Stromal cell of bone marrow (primary cell): ENCODE data around the gene FRAT2.
A peak's percentile ranks its signal among the peaks of the same experiment; 100 is the strongest.

Source experiments
- DNase-seq: peaks from one replicate; pipeline ENCODE4 v3.0.0-alpha.2; 2012; ENCODE audit warnings: low read depth

Gene FRAT2, protein sequence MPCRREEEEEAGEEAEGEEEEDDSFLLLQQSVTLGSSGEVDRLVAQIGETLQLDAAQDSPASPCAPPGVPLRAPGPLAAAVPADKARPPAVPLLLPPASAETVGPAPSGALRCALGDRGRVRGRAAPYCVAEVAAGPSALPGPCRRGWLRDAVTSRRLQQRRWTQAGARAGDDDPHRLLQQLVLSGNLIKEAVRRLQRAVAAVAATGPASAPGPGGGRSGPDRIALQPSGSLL

DNA sequence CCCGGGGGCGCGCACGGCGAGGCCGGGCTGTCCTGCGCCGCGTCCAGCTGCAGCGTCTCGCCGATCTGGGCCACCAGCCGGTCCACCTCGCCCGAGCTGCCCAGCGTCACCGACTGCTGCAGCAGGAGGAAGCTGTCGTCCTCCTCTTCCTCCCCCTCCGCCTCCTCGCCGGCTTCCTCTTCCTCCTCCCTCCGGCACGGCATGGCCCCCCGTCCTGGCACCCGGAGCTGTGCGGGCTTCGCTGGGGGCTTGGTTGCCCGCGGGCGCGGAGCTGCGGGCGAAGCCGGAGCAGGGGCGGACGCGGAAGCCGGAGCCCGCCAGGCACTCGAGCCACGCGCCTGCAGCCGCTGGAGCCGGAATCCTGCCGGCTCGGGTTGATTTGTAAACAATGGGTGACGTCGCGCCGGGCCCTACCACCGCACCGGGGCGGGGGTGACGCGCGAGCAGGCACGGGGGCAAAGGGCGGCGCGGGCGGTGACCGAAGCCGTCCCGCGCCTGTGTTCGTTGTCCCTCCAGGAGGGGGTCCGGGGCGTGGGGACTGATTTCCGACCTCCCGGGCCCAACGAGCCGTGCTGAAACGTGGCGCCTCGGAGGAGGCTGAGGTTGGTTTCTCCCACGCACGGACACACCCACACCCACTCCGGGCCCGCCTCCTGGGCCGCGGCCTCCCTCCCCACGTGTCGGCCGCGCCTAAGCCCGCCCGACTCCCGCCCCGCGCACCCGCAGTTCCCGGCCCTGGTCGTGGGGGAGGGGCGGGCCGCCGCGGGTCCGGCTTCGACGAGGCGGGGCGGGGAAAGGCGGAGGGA is at the start of gene FRAT2:
FRAT2 (minus strand) TSS at position 360 of the 806 bp plus-strand sequence; CDS start at position 203, 157 bp downstream.
- DNase-seq, result peak; percentile 78

DNA sequence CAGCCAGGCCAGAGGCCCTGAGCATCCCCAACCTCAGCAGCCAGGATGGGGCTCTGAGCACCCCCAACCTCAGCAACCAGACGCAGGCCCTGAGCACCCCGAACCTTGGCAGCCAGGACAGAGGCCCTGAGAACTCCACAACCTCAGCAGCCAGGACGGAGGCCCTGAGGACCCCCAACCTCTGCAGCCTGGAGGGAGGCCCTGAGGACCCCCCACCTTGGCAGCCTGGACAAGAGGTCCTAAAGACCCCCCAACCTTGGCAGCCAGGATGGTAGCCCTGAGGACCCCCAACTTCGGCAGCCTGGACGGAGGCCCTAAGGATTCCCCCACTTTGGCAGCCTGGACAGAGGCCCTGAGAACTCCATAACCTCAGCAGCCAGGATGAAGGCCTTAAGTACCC is 49.6 kb upstream of the FRAT2 start:
- DNase-seq, result no peak

DNA sequence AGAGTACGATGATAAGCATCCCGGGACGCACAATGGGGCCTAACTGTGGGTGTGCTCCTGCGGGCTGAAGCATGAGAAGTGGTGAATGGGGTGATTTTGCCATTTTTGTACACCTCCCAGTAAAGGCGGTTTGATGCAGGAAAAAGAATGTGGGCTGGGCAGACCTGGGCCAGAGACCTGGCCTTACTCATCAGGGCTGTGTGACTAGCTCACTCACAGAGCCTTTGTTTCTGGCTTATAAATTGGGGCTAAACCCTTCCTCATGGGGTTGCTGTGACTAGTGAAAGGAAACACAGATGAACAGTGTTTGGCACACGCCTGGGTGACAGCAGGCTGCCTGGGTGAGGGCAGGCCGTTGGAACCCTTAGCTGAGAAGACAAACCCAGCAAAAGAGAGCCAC is 48.6 kb upstream of the FRAT2 start:
- DNase-seq, result no peak

DNA sequence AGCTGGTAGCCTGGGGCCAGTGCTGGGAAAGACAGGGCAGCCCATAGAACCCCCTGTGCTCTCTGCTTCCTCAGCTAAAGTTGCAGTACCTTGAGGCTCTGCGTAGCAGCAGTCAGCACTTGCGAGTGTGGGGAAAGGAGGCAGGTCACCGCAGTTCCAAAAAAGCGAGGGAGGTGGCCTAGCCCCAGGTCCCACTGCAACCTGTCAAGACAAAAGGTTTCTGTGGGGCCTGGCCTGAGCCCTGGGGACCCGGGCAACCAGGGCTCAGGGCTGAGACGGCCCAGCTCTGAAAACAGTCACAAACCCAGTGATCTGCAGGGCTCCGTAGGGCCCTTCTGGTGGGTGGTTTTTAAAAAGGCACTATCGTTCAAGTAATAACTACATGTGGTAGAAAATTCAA is 47.1 kb upstream of the FRAT2 start:
- no peak for DNase-seq

DNA sequence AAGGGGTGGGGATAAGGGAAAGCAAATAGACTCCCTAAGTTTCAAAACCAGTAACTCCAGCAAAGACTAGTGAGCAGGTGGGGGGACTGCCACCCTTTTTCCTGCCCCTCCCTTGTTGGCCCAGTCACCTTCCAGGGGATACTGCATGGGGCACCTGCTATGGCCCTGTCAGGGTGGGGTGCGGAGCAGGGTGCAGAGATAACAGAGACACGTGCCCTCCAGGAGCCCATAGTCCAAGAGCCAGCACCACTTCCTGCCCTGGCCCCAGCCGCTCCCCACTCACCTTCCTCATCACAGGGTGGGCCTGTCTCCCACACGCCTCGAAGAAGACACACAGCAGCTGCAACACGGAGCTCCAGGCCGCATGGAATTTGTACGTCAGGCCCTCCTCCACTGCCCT is 46.0 kb upstream of the FRAT2 start:
- no peak for DNase-seq

DNA sequence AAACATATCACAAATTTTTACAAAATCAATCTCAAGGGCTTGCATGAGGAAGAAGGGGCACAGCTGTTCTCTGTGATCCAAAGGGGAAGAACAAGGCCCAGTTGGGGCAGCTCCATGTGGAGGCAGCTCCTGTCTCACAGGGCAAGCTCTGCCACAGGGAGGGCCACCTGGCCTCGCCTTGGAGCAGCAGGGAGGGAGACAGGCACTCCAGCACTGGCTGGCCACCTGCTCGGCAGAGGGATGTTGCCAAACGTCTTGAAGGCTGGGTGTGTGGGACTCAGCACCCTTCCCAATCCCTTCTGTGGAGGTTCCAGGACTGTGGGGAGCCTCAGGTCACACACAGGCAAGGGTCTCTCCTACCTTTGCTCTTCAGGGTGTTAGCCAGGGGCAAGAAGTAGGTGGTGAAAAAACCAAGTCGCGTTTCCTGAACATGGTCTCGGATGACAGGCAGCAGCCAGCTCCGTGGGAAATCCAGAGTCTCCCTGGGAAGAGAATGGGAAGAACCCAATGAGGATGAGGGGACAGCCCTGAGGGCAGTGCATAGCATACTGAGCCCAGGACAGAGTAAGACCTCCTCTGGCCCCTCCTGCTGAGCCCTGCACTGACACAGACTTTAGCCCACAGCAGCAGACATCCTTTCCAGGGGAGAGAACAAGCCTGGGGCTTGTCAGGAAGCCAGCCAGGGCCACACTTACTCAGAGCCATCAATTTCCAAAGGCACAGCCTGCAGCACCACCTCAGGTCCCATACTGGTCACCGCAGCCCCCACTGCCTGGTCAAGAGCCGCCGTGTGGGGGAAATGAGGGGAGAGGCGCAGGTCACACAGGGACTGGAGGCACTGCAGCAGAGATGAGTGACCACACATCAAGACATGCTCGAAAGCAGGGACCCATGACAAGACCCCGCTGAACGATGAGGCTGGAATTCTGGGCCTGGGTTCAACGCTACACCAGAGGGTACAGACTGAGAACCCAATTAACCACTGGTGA is 44.7 kb upstream of the FRAT2 start:
- DNase-seq, result no peak

DNA sequence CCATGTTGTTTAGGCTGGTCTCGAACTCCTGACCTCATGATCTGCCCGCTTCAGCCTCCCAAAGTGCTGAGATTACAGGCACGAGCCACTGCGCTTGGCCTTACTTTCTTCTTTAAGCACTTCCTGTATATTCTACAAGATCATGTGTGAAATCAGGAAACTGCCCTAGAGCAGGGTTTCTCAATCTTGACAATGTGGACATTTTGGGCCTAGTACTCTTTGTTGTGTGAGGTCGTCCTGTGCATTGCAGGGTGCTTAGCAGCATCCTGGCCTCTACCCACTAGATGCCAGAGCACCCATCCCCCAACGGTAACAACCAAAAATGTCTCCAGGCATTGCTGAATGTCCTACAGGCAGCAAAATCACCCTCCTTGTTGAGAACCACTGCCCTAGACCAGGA is 41.9 kb upstream of the FRAT2 start:
- no peak for DNase-seq

DNA sequence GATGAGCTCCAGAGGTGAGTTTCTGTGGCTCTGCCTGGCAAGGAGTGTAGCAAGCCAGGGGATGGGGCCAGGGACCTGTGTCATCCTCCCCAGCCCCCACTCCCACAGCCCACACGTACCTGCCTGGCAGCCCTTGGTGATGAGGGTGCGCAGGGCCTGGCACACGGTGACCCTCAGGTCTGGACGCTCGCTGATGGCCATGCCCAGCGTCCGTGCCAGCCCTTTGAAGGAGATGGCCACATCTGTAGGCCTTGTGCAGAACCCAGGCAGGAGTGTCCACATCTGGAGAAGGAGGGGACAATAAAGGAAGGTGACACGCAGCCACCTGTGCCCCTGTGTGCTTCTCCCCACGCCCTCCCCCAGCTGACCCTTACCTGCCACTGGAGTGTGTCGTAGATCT is 38.9 kb upstream of the FRAT2 start:
- DNase-seq, result no peak

DNA sequence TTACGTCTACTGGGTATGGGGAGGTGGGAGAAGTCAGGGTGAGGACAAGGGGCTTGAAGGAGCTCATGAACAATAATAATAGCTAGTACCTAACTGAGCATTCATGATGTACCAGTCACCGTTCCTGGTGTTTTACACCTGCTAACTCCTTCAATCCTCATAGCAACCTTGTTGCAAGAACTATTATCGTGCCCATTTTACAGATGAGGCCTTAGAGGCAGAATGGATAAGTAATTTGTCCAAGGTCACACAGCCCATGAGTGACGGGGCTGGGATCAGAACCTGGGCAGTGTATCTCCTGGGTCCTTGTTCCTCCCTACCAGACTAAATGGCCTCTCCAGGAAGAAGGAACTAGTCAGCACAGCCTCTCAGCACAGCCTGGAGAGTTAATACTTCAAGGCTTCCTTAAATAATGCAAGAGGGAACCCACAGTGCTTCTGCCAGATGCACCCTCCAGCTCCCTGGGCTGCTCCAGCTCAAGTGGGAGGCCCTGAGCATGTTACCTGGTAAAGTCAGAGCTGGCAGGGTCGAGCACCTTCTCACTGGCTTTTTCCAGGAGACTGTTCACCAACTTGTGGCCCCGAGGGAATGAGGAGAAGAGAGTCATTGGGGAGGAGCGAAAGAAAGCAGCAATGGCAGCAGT is 37.8 kb upstream of the FRAT2 start:
- no peak for DNase-seq

DNA sequence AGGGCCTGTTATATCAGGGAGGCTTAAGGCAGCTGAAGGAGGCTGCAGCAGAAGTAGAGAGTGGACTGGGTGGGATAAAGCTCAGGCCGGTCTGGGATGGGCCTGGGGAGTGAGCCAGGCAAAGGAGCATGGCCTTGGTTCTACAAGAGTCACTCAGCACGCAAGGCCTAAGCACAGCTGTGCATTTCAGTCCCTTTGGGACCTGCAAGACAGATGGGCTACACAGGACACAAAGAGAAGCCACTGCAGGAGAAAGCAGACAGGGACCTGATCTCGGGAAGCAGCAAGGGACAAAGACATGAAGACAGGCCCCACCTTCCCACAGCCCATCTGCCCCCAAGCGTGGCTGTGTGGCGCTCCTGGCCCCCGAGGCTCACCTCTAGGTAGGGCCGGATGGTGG is 37.2 kb upstream of the FRAT2 start:
- no peak for DNase-seq

DNA sequence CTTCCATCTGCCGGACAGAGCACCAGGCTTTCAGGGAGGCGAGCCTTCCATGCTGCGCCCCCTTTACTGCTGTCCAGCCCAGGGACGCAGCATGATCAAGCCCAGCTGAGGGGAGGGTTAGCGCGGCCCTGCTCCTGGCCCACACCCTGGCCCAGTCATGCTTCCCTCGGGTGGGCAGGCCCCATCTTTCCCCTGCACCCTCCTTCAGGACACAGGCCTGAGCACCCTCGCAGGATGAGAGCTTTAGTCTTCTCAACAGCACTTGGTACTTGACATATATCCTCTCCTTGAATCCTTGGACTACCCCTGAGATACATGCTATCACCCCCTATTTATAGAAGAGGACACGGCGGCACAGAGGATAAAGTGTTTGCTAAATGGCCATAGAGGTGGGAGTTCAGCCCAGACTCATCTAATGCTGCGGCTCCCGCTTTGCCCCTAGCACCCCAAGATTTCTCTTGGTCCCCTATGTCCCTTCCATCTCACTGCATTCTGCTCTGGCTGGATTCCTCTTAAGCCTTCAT is 32.7 kb upstream of the FRAT2 start:
- no peak for DNase-seq

DNA sequence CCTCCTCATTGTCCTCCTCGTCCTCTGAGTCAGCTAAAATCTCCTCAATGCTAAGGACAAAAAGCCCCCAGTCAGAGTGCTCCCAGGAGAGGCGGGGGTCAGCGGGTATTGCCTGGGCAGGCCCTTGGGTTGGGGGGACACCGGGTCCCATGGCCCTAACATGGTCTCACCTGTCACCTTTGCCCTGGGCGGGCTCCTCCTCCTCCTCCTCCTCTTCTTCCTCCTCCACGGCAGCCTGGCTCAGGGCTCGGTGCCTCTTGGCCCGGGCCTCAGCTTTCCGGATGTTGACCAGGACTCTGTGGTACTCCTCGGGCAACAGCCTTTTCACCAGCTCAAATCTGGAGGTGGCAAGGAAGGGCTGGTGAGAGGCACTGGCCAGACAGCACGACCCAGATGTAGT is 32.0 kb upstream of the FRAT2 start:
- no peak for DNase-seq

DNA sequence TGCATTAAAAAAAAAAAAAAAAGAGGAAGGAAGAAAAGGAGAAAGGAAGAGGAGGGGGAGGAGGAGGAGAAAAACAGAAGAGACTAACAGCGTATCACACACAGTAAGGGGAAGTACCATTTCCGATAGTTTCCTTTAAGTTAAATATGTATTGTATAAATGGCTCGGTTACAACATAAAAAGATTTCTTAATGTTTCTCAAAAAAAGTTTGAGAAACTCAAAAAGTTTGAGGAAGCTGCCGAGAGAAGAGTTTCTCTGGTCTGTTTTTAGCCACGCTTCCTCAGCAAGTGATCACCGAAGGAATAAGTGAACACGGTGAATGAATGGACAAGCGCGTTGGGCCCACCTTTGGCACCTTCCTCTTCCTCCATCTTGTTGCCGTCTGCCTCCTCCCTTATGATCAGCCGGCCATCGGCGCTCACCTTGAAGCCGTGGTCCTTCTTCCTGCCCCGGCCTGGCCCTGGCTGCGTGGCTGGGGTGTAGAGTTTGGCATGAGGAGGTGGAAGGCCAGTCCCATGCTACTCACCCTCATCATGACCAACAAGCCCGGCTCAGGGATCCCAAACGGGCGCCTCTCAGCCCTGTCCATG is 31.3 kb upstream of the FRAT2 start:
- no peak for DNase-seq

DNA sequence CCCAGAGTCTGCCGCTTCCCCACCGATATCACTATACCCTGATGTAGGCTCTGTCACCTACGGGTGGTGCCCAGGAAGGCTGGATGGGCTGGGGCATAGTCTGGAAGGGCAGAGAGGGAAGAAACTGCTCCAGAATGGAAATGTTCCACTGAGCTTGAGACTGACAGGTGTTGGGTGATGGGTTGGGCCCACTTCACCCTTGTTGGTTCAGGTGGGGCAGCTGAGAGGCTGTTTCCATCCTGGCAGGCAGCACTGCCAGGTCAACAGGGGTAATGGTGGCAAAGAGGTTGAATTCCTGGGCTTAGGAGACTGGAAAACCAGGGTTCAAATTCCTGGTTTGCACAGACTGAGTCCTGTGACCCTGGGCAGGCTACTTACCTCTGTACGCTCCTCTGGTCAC is 28.5 kb upstream of the FRAT2 start:
- no peak for DNase-seq

DNA sequence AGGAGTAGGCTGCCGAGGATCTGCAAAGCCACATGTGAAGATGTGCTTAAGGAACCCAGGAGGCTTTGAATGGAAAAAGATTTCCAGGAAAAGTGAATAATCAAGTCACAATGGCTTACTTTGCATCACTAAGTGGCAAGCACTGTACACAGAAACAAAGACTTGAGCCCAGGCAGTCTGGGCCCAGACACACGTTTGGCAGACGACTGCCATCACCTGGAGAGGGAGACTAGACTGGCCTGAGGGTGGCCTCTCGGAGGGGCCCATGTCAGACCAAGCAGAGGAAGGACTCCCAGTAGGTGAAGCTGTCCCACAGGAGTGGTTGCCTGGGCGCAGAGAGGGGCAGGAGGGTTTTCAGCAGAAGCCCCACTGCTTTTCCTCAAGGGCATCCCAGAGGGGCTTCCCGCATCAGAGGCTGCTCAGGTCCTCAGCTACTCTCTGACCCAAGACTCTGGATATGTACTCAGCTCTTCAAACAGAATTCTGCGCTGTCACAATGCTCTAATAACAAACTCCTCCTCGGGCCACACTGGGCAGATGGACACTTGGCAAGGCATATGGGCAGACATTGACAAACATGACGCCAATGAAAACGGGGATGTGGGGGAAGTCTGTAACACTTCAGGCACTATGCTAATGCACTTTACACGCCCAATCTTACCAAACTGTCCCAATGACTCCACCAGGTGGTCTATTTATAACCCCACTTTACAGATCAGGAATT is 27.9 kb upstream of the FRAT2 start:
- no peak for DNase-seq

DNA sequence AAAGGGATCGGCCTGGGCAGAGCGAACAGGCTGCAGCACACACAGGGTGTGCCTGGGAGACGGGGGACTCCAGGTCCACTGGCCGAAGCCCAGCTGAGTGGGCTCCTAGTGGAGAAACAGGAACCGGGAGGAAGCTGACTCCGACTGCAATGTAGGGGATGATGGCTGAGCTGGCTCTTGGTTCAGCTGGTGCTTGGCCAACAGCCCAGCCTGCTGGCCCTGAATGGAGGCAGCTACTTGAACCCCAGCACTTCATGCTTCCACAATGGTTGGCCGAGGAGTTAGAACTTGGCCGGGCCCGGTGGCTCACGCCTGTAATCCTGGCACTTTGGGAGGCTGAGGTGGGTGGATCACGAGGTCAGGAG is 27.0 kb upstream of the FRAT2 start:
- DNase-seq, result no peak

DNA sequence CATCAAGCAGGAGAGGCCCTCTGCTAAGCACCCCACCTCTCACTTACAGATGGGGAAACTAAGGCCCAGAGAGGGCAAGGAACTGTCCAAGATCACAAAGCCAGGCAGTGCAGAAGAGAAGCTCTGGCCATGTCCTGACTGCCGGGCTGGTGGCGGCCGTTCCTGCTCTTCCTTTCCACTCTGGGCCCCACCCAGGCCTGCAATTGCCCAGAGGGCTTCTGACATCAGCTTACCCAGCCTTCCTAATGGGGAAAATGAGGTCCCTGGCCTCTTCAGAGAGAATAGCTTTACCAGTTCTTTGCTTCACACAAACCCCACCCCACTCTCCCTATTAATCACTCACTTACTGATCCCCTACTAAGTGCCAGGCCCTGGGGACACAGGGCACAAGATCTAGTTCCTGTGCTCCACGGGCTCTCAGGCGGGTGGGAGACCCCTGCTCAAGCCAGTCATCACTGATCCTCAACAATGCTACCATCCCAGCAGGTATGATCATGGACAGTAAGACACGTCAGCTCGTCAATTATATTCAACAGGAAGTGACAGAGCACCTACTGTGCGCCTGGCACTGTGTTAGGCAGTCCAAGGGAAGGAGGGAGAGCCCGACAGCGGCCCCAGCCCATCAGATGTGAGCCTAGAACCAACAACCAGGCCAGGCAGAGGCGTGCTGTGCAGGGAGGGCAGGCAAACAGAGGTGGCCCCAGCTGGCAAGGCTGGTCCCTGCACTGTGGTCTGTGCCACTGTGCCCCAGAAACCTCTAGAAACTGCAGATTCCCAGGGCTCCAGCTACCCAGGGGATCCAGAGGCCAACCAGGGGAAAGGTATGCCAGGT is 26.4 kb upstream of the FRAT2 start:
- DNase-seq, result no peak

DNA sequence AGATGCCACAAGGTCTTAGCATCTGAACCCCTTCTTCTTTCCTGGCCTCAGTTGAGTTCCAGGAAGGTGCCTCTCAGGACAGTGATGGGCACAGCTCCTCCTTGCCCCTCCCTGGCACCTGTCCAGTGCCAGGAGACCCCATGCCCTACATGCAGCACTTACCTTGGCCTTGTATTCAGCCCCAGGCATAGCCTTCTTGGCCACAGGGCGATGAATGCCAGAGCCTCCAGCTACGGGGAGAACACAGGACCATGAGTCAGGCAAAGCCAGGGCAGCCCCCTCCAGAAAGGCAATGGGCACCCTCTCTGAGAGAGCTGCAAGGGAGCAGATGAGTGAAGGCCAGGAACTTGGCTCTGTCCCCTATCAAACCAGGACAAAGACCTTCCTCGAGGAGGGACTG is 24.3 kb upstream of the FRAT2 start:
- DNase-seq, result no peak

DNA sequence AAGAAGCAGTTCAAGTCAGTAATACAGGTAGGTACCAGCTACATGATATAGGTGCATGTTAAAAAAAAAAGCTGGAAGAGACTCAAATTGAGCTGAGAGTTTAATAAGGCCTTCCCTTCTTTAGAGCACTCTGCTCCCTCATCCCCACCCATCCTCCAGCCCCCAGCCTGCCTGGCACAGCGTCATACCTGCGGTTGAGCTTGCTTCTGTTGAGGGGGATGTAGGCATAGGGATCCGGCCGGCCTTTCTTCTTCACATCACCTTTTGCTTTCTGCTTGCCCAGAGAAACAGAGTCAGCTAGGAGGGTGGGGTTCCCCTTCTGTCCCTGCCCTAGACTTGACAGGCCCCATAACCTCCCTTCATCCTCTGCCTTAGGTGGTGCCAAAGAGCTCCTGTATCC is 23.8 kb upstream of the FRAT2 start:
- no peak for DNase-seq

DNA sequence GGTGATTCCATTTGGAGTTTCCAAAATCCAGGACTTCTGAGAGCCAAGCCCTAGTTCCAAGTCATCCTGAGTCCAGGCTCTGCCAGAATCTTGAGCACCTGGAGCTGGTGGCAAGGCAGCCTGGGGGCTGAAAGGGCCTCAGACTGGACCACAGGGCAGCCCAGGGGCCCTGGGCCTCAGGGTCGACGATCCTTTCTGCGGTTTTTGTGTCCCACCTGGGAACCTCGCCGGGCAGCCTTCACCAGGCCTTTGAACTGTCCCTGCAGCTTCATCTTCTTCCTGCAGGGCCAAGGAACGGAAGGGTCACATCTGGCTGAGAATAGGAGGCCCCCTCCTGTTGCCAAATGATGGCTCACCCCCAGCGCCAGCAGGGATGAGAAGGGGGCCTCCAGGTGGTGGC is 22.4 kb upstream of the FRAT2 start:
- DNase-seq, result no peak
